Measurements from ENCODE around the gene SEMA4C. TPM values are rescaled to one million over a fixed set of nuclear protein-coding genes. Genes with fewer than 3 reads are reported as not detected.
A peak's percentile ranks its signal among the peaks of the same experiment; 100 is the strongest.

Gene SEMA4C
- total and polyA plus RNA-seq, 9 of the 15 experiments (the other 6 are each of a cell fraction or from before 2014, with no cell fraction given): 0.32 to 59.7 (median 23.9) TPM

DNA sequence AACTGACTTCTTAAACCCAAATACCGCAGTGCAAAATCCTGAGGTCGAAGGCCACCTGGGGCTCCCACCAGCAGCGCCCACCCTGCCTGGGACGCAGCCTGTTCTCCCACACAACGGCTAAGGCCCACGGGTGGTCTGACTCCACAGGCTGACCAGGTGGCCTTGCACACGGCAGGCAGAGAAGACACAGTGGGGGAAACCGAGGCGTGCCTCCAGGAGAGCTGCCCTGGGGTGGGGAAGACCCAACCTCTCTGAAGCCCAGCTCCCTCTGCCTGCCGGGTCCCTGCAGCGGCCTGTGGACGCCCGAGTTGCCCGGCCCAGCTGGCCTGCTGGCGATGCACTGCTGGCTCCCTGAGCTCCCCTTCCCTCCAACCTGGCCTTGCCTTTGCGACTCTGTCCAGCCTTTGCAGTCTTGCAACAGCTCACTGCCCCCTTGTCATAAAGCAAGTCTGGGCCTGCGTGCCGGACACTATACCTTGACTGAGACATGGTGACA is 9.7 kb upstream of the SEMA4C start:
- Histone ChIP-seq H3K9me3 (replicated peaks; ENCODE audit: control insufficient read depth, insufficient read depth, low read depth, low read length) (no peaks in the 10 kb centered on the region), H3K9ac (ENCODE audit: insufficient read depth in 1 of 2, low read depth in 2 of 2, low read length in 2 of 2) (peak overlapping the region in 1 of 2 experiments; percentile 53; a peak in 2 of 4 replicates), H3K27me3 (ENCODE audit: control insufficient read depth in 2 of 2, insufficient read depth in 2 of 2, low read length in 2 of 2) (no peaks in the 10 kb centered on the region; a peak in 1 of 5 replicates), H3K79me2 (ENCODE audit: control insufficient read depth, insufficient read depth, low read length) (peaks cover 6% of the 10 kb centered on the region; the same call in 2 of the 3 replicates), H3K4me3 (no peak overlapping the region), H2AFZ (ENCODE audit: low read depth, low read length) (no peak overlapping the region), H3K27ac (ENCODE audit: extremely low read depth, low read depth, low read length) (peak overlapping the region; percentile 18; the same call in 1 of the 3 replicates), H3K4me2 (ENCODE audit: insufficient read depth, low read length) (no peak overlapping the region), H3K4me1 (replicated peaks in 1 of 2; ENCODE audit: control insufficient read depth in 2 of 2, insufficient read depth in 2 of 2, low read length in 2 of 2) (peaks cover 28 to 95% of the 10 kb centered on the region in 2 experiments), H3K9me1 (ENCODE audit: control insufficient read depth, insufficient read depth, low read length) (peaks cover 4% of the 10 kb centered on the region), H3K36me3 (ENCODE audit: control insufficient read depth, insufficient read depth, low read length) (peaks cover 40% of the 10 kb centered on the region; the same call in 2 of the 3 replicates), H4K20me1 (replicated peaks; ENCODE audit: control insufficient read depth, insufficient read depth, low read length) (peaks cover 2% of the 10 kb centered on the region; the same call in 1 of the 2 replicates)
- ChIA-PET POLR2A (interaction anchor here (0.5 to 11.3 kb wide), 10 partner anchors 8 to 233 kb away, joined by 3 to 112 read pairs (median 4); partner anchors contain the start of gene CNNM3), CTCF (ENCODE audit: low intra/inter-chr PET ratio) (no interaction called here)
- ATAC-seq (no peak), DNase-seq (ENCODE audit: extremely low read depth in 1 of 4, low spot score in 3 of 4) (no peak), FAIRE-seq (no peak)
- intact Hi-C loops (cut with micrococcal nuclease) (no loop called here), in situ Hi-C loops (cut with MboI) (no loop called here)
- 85% methylated on average over 17 of the region's 18 CpGs for WGBS (ENCODE audit: insufficient coverage, low coverage, missing lambda C conversion rate)
- no TSS peak for BruUV-seq (replicated peaks)
- 0 out of 4 replicates have a peak, but pooled peaks of 1 of the 2 experiments have one; percentile 30 for TF ChIP-seq MAZ (CRISPR knock-in tag; conservative IDR thresholded peaks at IDR 0.05 in 1 of 2, IDR thresholded peaks at IDR 0.05 in 1 of 2)
- peak; percentile 70; the same call in 1 of the 2 replicates for TF ChIP-seq POLR2G (IDR thresholded peaks at IDR 0.05; ENCODE audit: low read depth, low read length)
- peak; percentile 29; the same call in 1 of the 2 replicates for TF ChIP-seq ZBTB33 (CRISPR knock-in tag; IDR thresholded peaks at IDR 0.05)
- TF ChIP-seq LCOR (CRISPR knock-in tag; IDR thresholded peaks at IDR 0.05): no peak
- TF ChIP-seq ZBTB9 (CRISPR knock-in tag; IDR thresholded peaks at IDR 0.05): 0 out of 2 replicates have a peak, but pooled peaks have one; percentile 46
- 0 out of 2 replicates have a peak, but pooled peaks have one; percentile 21 for TF ChIP-seq SP1 (CRISPR knock-in tag; IDR thresholded peaks at IDR 0.05)
- TF ChIP-seq FIP1L1 (IDR thresholded peaks at IDR 0.05; ENCODE audit: low read depth, low read length, poor library complexity, severe bottlenecking): peak; percentile 56
- TF ChIP-seq RBFOX2 (IDR thresholded peaks at IDR 0.05; ENCODE audit: low read depth, low read length): 0 out of 2 replicates have a peak, but pooled peaks have one; percentile 38
